ENCODE data around the gene ABCC1. TPM values are rescaled to one million over a fixed set of nuclear protein-coding genes. Genes with fewer than 3 reads are reported as not detected.
"Not testable (repeated sequence)": the region's sequence is repeated elsewhere in the genome, so short reads cannot be mapped to it uniquely, and the experiment has no call there.

Gene ABCC1
- total RNA-seq, 1 donor from 2014 or later = 17.0 TPM

DNA sequence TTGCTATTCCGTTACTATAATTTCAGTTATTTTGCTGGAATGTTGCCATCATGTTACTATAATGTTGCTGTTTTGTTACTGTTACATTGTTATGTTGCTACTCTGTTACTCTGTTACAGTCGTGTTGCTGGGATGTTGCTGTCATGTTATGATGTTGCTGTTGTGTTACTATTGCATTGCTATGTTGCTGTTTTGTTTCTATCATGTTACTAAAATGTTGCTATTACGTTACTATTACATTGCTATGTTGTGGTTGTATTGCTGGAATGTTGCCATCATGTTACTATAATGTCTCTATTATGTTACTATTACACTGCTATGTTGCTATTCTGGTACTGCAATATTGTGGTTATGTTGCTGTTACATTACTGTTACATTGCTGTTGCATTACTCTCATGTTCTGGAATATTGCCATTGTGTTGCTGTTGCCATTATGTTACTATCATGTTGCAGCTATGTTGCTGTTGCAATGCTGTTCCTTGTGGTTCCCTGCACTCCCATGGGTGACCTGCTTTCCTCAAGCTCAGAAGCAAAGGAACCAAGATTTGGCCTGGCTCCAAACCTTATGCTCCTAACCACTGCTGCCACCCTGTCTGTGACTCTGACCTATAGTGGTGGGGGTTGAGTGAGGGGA is 209.4 kb downstream of the ABCC1 start:
- H3K36me3 ChIP-seq = no peaks in the 10 kb centered on the region
- no peaks in the 10 kb centered on the region for H3K4me1 ChIP-seq
- H3K9me3 ChIP-seq (replicated peaks) = peaks cover 25% of the 10 kb centered on the region
- intact Hi-C loops (cut with micrococcal nuclease) = no loop called here
- H3K27ac ChIP-seq (replicated peaks) = no peak overlapping the region
- TF ChIP-seq, protein P1, sequence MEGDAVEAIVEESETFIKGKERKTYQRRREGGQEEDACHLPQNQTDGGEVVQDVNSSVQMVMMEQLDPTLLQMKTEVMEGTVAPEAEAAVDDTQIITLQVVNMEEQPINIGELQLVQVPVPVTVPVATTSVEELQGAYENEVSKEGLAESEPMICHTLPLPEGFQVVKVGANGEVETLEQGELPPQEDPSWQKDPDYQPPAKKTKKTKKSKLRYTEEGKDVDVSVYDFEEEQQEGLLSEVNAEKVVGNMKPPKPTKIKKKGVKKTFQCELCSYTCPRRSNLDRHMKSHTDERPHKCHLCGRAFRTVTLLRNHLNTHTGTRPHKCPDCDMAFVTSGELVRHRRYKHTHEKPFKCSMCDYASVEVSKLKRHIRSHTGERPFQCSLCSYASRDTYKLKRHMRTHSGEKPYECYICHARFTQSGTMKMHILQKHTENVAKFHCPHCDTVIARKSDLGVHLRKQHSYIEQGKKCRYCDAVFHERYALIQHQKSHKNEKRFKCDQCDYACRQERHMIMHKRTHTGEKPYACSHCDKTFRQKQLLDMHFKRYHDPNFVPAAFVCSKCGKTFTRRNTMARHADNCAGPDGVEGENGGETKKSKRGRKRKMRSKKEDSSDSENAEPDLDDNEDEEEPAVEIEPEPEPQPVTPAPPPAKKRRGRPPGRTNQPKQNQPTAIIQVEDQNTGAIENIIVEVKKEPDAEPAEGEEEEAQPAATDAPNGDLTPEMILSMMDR (IDR thresholded peaks at IDR 0.05; ENCODE audit: borderline replicate concordance) = no peak
- DNase-seq = no peak
- H3K4me3 ChIP-seq = no peak overlapping the region
- no peaks in the 10 kb centered on the region for H3K27me3 ChIP-seq (ENCODE audit: low read depth)

DNA sequence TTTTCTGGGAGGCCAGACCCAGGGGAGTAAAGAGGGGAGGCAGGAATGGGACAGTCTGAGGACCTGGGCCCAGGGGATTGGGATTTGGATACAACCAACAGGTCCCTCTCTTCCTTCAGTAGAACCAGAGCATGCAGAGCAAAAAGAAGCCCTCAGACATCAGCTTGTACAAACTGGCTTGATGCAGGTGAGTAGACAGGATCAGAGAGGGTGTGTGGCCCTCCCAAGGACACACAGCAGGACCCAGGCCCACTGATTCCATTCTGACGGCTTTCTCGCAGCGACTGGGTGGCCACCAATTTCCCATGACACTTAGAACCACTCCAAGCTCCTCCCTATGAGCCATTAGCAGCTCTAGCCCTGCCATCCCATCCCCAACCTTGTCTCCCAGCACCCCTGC is 210.2 kb downstream of the ABCC1 start:
- Histone ChIP-seq H3K4me1 (no peaks in the 10 kb centered on the region), H3K27me3 (ENCODE audit: low read depth) (no peaks in the 10 kb centered on the region), H3K4me3 (no peak overlapping the region), H3K27ac (replicated peaks) (no peak overlapping the region), H3K9me3 (replicated peaks) (peaks cover 25% of the 10 kb centered on the region), H3K36me3 (no peaks in the 10 kb centered on the region)
- TF ChIP-seq, protein P1 (IDR thresholded peaks at IDR 0.05; ENCODE audit: borderline replicate concordance) = no peak
- intact Hi-C loops (cut with micrococcal nuclease) = no loop called here
- no peak for DNase-seq

DNA sequence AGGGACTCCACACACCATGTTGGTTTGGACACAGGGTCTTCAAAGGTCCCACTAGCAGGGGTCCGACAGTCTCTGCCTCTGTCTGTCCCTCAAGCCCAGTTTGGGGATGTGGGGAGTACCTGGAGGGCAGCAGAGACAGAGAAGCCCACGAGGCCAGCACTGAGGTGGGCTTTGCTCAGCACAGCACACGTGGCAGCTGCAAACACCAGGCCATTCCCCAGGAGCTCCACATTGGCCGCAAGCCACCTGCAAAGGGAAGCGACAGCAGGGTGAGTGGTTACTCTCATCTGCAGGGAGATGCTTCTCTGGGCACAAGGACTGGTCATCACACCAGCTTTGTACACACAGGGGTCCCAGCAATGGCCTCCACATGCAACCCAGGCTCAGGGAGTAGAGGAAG is 211.9 kb downstream of the ABCC1 start:
- Histone ChIP-seq H3K4me3 (no peak overlapping the region), H3K36me3 (no peaks in the 10 kb centered on the region), H3K27ac (replicated peaks) (no peak overlapping the region), H3K27me3 (ENCODE audit: low read depth) (no peaks in the 10 kb centered on the region), H3K9me3 (replicated peaks) (peaks cover 25% of the 10 kb centered on the region), H3K4me1 (no peaks in the 10 kb centered on the region)
- intact Hi-C loops (cut with micrococcal nuclease) = no loop called here
- DNase-seq = no peak
- TF ChIP-seq, protein P1 (IDR thresholded peaks at IDR 0.05; ENCODE audit: borderline replicate concordance) = no peak

DNA sequence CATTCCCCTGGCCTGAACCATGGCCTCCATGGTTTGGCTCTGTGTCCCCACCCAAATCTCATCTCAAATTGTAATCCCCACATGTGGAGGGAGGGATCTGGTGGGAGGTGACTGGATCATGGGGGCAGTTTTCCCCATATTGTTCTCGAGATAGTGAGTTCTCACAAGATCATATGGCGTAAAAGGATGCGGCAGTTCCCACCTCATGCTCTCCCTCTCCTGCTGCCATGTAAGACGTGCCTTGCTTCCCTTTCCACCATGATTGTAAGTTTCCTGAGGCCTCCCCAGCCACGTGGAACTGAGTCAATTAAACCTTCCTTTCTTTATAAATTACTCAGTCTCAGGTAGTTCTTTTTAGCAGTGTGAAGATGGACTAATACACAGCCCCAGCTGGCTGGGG is 212.4 kb downstream of the ABCC1 start:
- H3K36me3 ChIP-seq; H3K4me3 ChIP-seq; H3K27ac ChIP-seq (replicated peaks); H3K27me3 ChIP-seq (ENCODE audit: low read depth); H3K4me1 ChIP-seq; DNase-seq; intact Hi-C loops (cut with micrococcal nuclease): not testable (repeated sequence)
- H3K9me3 ChIP-seq (replicated peaks) = peaks cover 25% of the 10 kb centered on the region

DNA sequence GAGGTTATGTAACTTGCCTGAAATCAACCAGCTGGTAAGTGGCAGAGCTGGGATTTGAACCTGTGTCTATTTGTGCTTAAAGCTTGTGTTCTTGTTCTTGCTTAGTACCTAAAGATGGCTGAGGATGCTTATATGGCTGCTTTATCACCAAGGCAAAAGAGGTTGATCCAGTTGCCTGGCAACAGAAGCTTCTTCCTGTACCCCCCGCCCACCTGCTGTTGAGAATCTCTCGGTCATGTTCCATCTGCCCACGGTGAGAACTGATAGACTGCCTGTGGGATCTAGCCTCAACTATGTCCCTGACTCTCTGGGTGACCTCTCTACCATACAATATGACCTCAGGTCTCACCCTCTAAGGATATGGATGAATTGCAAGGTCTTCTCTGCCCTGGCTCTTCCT is 213.2 kb downstream of the ABCC1 start:
- Histone ChIP-seq H3K4me3 (no peak overlapping the region), H3K9me3 (replicated peaks) (peaks cover 24% of the 10 kb centered on the region), H3K27me3 (ENCODE audit: low read depth) (no peaks in the 10 kb centered on the region), H3K36me3 (no peaks in the 10 kb centered on the region), H3K4me1 (no peaks in the 10 kb centered on the region), H3K27ac (replicated peaks) (no peak overlapping the region)
- DNase-seq = no peak
- intact Hi-C loops (cut with micrococcal nuclease) = no loop called here
- TF ChIP-seq, protein P1 (IDR thresholded peaks at IDR 0.05; ENCODE audit: borderline replicate concordance) = no peak

DNA sequence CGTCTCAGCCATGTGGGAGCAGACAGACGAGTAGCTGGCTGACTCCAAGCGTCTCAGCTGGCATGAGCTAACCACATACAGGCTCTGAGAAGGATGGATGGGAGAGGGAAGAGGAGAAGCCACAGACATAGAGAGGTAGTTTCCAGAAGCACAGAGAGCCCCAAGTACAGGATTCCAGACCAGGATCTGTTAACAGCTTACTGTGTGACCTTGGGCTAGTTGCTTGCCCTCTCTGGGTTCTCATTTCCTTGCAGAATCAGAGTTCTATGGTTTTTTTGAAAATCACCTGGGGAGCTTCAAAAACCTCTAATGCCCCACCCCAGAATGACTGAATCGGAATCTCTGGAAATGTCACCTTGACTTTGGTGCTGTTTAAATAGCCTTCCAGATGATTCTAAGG is 213.7 kb downstream of the ABCC1 start:
- H3K27me3 ChIP-seq (ENCODE audit: low read depth) = no peaks in the 10 kb centered on the region
- no peak overlapping the region for H3K4me3 ChIP-seq
- peaks cover 19% of the 10 kb centered on the region for H3K9me3 ChIP-seq (replicated peaks)
- intact Hi-C loops (cut with micrococcal nuclease) = no loop called here
- H3K36me3 ChIP-seq = no peaks in the 10 kb centered on the region
- DNase-seq = no peak
- no peak overlapping the region for H3K27ac ChIP-seq (replicated peaks)
- H3K4me1 ChIP-seq = no peaks in the 10 kb centered on the region
- TF ChIP-seq, protein P1 (IDR thresholded peaks at IDR 0.05; ENCODE audit: borderline replicate concordance) = no peak

Data from left ventricle myocardium inferior (tissue), 1 donor.